ENCODE data around the gene C1QTNF2. TPM values are rescaled to one million over a fixed set of nuclear protein-coding genes. Genes with fewer than 3 reads are reported as not detected.

C1QTNF2 gene
- total and polyA plus RNA-seq, 2 of the 13 experiments (the other 11 are each of a cell fraction or from before 2014, with no cell fraction given) = not detected

DNA sequence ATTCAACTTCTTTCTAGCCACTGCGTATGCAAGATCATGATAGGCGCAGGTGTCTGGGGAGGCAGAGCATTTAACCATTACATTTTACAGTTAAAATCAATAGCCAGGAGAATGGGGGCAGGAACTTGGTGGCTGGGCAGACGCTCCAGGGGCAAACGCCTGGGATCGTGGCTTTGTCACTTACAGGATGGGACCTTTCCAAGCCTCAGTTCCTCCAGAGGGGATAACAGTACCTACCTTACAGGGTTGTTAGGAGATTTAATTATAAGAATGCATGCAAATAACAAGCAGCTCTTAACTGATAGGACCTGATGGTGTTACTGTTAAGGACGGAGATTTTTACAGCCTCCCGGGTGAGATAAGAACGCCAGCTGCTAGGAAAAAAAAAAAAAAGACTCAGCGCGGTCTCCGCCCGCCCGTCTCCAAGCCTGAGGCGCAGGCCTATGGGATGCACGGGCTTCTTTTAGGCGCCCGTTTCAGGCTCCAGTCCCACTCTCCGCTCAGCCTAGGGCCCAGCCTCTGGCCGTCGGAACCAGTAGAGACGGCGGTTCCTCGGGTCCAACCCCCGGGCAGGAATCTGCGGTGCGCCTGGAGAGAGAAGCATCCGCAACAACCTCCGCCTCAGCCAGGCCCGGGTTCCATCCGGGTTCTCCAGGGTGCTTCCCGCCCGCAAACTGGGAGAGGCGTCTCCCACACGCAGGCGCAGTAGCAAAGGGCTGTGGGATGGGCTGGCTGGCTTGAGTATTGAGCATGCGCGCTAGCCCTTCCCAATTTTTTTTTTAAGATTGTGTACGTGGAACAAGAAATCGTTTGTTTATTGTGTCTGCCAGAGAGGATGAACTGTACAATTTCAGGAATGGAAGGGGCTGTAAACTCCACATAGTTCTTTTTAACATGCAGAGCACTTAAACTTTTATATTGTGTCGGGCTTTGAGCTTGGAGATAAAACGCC lies 29.3 kb upstream of the C1QTNF2 start, which contains the start of gene FAM200C (continued):
- TF ChIP-seq, protein P1, sequence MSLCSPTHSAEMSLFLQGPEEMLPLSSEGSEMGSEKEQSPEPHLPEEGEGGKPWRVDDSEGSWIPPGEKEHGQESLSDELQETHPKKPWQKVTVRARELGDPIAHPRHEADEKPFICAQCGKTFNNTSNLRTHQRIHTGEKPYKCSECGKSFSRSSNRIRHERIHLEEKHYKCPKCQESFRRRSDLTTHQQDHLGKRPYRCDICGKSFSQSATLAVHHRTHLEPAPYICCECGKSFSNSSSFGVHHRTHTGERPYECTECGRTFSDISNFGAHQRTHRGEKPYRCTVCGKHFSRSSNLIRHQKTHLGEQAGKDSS (CRISPR knock-in tag; IDR thresholded peaks at IDR 0.05; ENCODE audit: borderline replicate concordance, low read depth) = 0 out of 2 replicates have a peak, but pooled peaks have one; percentile 29
- TF ChIP-seq ISL2 (CRISPR knock-in tag; IDR thresholded peaks at IDR 0.05) (peak; percentile 48; the same call in 1 of the 2 replicates), ATF1 (CRISPR knock-in tag; IDR thresholded peaks at IDR 0.05) (no peak), ZNF790 (CRISPR knock-in tag; IDR thresholded peaks at IDR 0.05; ENCODE audit: borderline replicate concordance) (peak; percentile 48; the same call in 1 of the 2 replicates), MYC (CRISPR knock-in tag; IDR thresholded peaks at IDR 0.05; ENCODE audit: borderline replicate concordance) (peak; percentile 52; the same call in 1 of the 2 replicates), REL (CRISPR knock-in tag; conservative IDR thresholded peaks at IDR 0.05) (no peak), ZNF746 (CRISPR knock-in tag; IDR thresholded peaks at IDR 0.05) (no peak), ZNF773 (CRISPR knock-in tag; IDR thresholded peaks at IDR 0.05; ENCODE audit: borderline replicate concordance) (no peak), ZNF776 (CRISPR knock-in tag; IDR thresholded peaks at IDR 0.05) (peak; percentile 60; the same call in 1 of the 2 replicates), ZNF768 (CRISPR knock-in tag; IDR thresholded peaks at IDR 0.05) (peak; percentile 72; the same call in 1 of the 2 replicates), ZNF431 (CRISPR knock-in tag; IDR thresholded peaks at IDR 0.05; ENCODE audit: borderline replicate concordance, low read depth) (peak; percentile 76; the same call in 1 of the 2 replicates), SIX4 (CRISPR knock-in tag; IDR thresholded peaks at IDR 0.05) (no peak), ZNF75D (CRISPR knock-in tag; IDR thresholded peaks at IDR 0.05; ENCODE audit: borderline replicate concordance) (no peak), FLYWCH1 (CRISPR knock-in tag; IDR thresholded peaks at IDR 0.05) (no peak)
- TF ChIP-seq, protein P2, sequence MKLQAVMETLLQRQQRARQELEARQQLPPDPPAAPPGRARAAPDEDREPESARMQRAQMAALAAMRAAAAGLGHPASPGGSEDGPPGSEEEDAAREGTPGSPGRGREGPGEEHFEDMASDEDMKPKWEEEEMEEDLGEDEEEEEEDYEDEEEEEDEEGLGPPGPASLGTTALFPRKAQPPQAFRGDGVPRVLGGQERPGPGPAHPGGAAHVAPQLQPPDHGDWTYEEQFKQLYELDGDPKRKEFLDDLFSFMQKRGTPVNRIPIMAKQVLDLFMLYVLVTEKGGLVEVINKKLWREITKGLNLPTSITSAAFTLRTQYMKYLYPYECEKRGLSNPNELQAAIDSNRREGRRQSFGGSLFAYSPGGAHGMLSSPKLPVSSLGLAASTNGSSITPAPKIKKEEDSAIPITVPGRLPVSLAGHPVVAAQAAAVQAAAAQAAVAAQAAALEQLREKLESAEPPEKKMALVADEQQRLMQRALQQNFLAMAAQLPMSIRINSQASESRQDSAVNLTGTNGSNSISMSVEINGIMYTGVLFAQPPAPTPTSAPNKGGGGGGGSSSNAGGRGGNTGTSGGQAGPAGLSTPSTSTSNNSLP (IDR thresholded peaks at IDR 0.05; ENCODE audit: low read depth, low read length) = no peak
- TF ChIP-seq, protein P3, sequence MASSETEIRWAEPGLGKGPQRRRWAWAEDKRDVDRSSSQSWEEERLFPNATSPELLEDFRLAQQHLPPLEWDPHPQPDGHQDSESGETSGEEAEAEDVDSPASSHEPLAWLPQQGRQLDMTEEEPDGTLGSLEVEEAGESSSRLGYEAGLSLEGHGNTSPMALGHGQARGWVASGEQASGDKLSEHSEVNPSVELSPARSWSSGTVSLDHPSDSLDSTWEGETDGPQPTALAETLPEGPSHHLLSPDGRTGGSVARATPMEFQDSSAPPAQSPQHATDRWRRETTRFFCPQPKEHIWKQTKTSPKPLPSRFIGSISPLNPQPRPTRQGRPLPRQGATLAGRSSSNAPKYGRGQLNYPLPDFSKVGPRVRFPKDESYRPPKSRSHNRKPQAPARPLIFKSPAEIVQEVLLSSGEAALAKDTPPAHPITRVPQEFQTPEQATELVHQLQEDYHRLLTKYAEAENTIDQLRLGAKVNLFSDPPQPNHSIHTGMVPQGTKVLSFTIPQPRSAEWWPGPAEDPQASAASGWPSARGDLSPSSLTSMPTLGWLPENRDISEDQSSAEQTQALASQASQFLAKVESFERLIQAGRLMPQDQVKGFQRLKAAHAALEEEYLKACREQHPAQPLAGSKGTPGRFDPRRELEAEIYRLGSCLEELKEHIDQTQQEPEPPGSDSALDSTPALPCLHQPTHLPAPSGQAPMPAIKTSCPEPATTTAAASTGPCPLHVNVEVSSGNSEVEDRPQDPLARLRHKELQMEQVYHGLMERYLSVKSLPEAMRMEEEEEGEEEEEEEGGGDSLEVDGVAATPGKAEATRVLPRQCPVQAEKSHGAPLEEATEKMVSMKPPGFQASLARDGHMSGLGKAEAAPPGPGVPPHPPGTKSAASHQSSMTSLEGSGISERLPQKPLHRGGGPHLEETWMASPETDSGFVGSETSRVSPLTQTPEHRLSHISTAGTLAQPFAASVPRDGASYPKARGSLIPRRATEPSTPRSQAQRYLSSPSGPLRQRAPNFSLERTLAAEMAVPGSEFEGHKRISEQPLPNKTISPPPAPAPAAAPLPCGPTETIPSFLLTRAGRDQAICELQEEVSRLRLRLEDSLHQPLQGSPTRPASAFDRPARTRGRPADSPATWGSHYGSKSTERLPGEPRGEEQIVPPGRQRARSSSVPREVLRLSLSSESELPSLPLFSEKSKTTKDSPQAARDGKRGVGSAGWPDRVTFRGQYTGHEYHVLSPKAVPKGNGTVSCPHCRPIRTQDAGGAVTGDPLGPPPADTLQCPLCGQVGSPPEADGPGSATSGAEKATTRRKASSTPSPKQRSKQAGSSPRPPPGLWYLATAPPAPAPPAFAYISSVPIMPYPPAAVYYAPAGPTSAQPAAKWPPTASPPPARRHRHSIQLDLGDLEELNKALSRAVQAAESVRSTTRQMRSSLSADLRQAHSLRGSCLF (CRISPR knock-in tag; IDR thresholded peaks at IDR 0.05; ENCODE audit: borderline replicate concordance) = no peak
